HL-60 (cell line): ENCODE results near the gene TTK.
A peak's percentile ranks its signal among the peaks of the same experiment; 100 is the strongest.

Experiments
- DNase-seq, 2 experiments: peaks; one replicate each; pipeline ENCODE4 v3.0.0-alpha.2; 2010 to 2020; ENCODE audit warnings: low read depth in 1 of 2, low spot score in 1 of 2
- H3K27ac ChIP-seq: fragments of 250-450 bp; sonication (Bioruptor Pico); replicated peaks from 2 replicates; pipeline ENCODE4 v1.5.1; 2020; ENCODE audit warnings: mild to moderate bottlenecking, moderate library complexity
- H3K27me3 ChIP-seq: fragments of 250-450 bp; sonication (Bioruptor Pico); 2 replicates; pipeline ENCODE4 v1.5.1; 2021; ENCODE audit warnings: mild to moderate bottlenecking, moderate library complexity; ENCODE audit not compliant: insufficient read depth, poor library complexity, severe bottlenecking
- H3K4me3 ChIP-seq: replicated peaks from 2 replicates; pipeline ENCODE4 v1.5.1; 2011; ENCODE audit warnings: mild to moderate bottlenecking, control low read depth, low read length; ENCODE audit not compliant: insufficient read depth
- GABPA ChIP-seq: IDR thresholded peaks from 2 replicates; pipeline ENCODE4 v1.6.1; 2012; ENCODE audit warnings: low read depth
- POLR2AphosphoS5 ChIP-seq: IDR thresholded peaks from 2 replicates; pipeline ENCODE4 v1.6.1; 2012; ENCODE audit warnings: low read depth
- SPI1 ChIP-seq: IDR thresholded peaks from 2 replicates; pipeline ENCODE4 v1.6.1; 2012; ENCODE audit warnings: low read depth, mild to moderate bottlenecking, borderline replicate concordance
- TF ChIP-seq, protein P1 (sequence below): IDR thresholded peaks from one replicate; pipeline ENCODE4 v1.5.1; 2011; ENCODE audit warnings: low read length, control low read depth, inconsistent platforms; ENCODE audit not compliant: insufficient read depth
- TF ChIP-seq, protein P2 (sequence below): IDR thresholded peaks from 2 replicates; pipeline ENCODE4 v1.6.1; 2012; ENCODE audit warnings: low read depth; ENCODE audit not compliant: insufficient replicate concordance

The TTK gene

DNA sequence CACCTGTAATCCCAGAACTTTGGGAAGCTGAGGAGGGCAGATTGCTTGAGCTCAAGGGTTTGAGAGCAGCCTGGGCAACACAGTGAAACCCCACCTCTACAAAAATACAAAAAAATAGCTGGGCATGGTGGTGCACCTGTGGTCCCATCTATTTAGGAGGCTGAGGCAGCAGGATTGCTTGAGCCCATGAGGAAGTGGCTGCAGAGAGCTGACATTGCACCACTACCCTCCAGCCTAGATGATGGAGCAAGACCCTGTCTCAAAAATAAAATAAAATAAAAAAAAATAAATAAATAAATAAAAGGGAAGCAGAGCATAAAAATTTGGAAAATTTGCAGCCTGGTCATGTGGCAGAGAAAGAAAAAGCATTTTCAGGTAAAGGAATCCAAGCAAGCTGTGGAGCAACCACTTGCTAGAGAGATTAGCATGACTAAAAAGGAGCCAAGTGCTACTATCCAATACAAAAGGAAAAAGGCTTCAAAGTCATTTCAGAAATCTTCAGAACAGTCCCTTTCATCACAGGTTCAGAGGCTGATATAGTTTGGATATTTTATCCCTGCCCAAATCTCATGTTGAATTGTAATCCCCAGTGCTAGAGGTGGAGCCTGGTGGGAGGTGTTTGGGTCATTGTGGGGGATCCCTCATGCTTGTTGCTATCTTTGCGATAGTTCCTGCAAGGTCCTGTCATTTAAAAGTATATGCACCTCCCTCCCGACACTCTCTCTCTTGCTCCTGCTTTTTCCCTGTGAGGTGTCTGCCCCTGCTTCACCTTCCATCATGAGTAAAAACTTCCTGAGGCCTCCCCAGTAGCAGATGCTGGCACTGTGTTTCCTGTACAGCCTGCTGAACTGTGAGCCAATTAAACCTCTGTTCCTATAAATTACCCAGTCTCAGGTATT, 11.2 kb upstream of the TTK start:
- H3K27me3 ChIP-seq: no peaks in the 10 kb centered on the region
- TF ChIP-seq, protein P1, sequence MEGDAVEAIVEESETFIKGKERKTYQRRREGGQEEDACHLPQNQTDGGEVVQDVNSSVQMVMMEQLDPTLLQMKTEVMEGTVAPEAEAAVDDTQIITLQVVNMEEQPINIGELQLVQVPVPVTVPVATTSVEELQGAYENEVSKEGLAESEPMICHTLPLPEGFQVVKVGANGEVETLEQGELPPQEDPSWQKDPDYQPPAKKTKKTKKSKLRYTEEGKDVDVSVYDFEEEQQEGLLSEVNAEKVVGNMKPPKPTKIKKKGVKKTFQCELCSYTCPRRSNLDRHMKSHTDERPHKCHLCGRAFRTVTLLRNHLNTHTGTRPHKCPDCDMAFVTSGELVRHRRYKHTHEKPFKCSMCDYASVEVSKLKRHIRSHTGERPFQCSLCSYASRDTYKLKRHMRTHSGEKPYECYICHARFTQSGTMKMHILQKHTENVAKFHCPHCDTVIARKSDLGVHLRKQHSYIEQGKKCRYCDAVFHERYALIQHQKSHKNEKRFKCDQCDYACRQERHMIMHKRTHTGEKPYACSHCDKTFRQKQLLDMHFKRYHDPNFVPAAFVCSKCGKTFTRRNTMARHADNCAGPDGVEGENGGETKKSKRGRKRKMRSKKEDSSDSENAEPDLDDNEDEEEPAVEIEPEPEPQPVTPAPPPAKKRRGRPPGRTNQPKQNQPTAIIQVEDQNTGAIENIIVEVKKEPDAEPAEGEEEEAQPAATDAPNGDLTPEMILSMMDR: no peak
- TF ChIP-seq SPI1: peak; percentile 80
- no peak overlapping the region for H3K4me3 ChIP-seq
- DNase-seq: peak in 1 of 2 experiments; percentile 52
- peak overlapping the region; percentile 41 for H3K27ac ChIP-seq

DNA sequence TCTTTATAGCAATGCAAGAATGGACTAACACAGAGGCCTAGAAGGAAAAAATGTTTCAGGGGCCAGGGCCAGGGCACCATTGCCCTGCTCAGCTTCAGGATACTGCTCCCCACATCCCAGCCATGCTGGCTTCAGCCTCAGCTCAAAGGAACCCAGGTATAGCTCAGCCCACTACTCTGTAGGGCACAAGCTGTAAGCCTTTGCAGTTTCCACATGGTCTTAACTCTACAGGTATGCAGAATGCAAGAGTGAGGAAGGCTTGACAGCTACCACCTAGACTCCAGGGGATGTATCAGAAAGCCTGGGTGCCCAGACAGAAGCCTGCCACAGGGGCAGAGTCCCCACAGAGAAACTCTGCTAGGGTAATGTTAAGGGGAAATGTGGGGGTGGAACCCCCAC, 10.5 kb upstream of the TTK start:
- Histone ChIP-seq H3K4me3 (no peak overlapping the region), H3K27me3 (no peaks in the 10 kb centered on the region), H3K27ac (no peak overlapping the region)
- TF ChIP-seq POLR2AphosphoS5: no peak
- TF ChIP-seq, protein P2, sequence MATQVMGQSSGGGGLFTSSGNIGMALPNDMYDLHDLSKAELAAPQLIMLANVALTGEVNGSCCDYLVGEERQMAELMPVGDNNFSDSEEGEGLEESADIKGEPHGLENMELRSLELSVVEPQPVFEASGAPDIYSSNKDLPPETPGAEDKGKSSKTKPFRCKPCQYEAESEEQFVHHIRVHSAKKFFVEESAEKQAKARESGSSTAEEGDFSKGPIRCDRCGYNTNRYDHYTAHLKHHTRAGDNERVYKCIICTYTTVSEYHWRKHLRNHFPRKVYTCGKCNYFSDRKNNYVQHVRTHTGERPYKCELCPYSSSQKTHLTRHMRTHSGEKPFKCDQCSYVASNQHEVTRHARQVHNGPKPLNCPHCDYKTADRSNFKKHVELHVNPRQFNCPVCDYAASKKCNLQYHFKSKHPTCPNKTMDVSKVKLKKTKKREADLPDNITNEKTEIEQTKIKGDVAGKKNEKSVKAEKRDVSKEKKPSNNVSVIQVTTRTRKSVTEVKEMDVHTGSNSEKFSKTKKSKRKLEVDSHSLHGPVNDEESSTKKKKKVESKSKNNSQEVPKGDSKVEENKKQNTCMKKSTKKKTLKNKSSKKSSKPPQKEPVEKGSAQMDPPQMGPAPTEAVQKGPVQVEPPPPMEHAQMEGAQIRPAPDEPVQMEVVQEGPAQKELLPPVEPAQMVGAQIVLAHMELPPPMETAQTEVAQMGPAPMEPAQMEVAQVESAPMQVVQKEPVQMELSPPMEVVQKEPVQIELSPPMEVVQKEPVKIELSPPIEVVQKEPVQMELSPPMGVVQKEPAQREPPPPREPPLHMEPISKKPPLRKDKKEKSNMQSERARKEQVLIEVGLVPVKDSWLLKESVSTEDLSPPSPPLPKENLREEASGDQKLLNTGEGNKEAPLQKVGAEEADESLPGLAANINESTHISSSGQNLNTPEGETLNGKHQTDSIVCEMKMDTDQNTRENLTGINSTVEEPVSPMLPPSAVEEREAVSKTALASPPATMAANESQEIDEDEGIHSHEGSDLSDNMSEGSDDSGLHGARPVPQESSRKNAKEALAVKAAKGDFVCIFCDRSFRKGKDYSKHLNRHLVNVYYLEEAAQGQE: no peak
- no peak for DNase-seq

DNA sequence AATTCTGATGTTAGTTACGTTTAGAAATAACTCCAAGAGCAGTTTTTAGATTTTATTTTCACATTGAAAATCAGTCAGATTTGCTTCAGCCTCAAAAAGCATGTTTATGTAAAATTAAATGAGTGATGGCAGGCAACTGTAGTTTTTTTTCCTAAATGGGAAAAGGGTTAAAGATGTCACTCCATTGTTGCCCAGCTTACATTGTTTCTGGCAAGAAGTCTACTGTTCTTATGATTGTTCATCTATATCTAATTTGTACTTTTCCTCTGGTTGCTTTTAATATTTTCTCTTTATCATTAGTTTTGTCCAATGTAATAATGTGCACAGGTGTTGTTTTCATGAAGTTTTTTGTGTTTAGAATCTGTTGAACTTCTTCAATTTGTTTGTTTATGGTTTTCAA, 6.7 kb upstream of the TTK start:
- H3K27me3 ChIP-seq: no peaks in the 10 kb centered on the region
- no peak for DNase-seq
- no peak overlapping the region for H3K27ac ChIP-seq
- TF ChIP-seq SPI1: no peak
- TF ChIP-seq GABPA: no peak
- TF ChIP-seq, protein P2: no peak
- TF ChIP-seq, protein P1: no peak
- TF ChIP-seq POLR2AphosphoS5: no peak
- H3K4me3 ChIP-seq: no peak overlapping the region

DNA sequence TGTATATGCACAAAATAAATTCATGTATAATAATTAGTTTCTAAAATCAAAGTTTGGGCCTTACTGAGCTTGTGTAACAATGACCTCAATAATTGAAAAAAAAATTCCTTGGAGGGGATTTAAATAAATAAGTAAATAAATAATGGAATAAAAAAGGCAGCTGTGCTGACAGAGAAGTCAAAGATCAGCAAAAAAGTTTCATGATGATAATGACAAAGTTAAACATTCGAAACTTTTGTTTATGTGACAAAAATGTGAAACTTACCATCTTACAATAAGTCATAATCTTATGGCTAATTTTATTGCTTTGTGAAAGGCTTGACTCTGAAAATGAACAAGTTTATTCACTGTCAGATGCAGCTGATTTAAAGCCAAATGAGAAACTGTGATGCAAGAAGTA, 3.1 kb upstream of the TTK start:
- TF ChIP-seq, protein P2: no peak
- TF ChIP-seq, protein P1: no peak
- TF ChIP-seq SPI1: no peak
- no peak for TF ChIP-seq POLR2AphosphoS5
- TF ChIP-seq GABPA: no peak
- Histone ChIP-seq H3K4me3 (no peak overlapping the region), H3K27ac (no peak overlapping the region), H3K27me3 (no peaks in the 10 kb centered on the region)
- no peak for DNase-seq
